Activated CD4-positive, alpha-beta T cell treated with anti-CD3 and anti-CD28 coated beads, Interleukin-2, amount 10 ng/mL, durations not matched to agents 7 days and 5 days (primary cell): Measurements from ENCODE around the gene A2M. TPM values are rescaled to one million over a fixed set of nuclear protein-coding genes. Genes with fewer than 3 reads are reported as not detected.

ENCODE experiments used
- CTCF ChIA-PET: fragments of 350-600 bp; sonication (Branson Sonifier 250); formaldehyde crosslinking; loops from one replicate; lab custom pipeline; 2021; ENCODE audit warnings: antibody characterized with exemption; lab: Charles Lee
- POLR2A ChIA-PET: fragments of 350-600 bp; sonication (Branson Sonifier 250); formaldehyde crosslinking; loops from one replicate; lab custom pipeline; 2021; ENCODE audit warnings: antibody characterized with exemption; lab: Charles Lee
- DNase-seq: peaks from one replicate; pipeline ENCODE4 v3.0.0-alpha.2; 2020
- H3K27ac Mint-ChIP-seq: one replicate; pipeline ENCODE4 v1.8.0; 2021; ENCODE audit warnings: mild to moderate bottlenecking, moderate library complexity, mixed read lengths
- H3K27me3 Mint-ChIP-seq: one replicate; pipeline ENCODE4 v1.8.0; 2021; ENCODE audit warnings: mixed read lengths
- H3K36me3 Mint-ChIP-seq: one replicate; pipeline ENCODE4 v1.8.0; 2021; ENCODE audit warnings: low read depth, mixed read lengths
- H3K4me1 Mint-ChIP-seq: one replicate; pipeline ENCODE4 v1.8.0; 2021; ENCODE audit warnings: mixed read lengths
- H3K4me3 Mint-ChIP-seq: one replicate; pipeline ENCODE4 v1.8.0; 2021; ENCODE audit warnings: mild to moderate bottlenecking, moderate library complexity, mixed read lengths
- H3K9me3 Mint-ChIP-seq: one replicate; pipeline ENCODE4 v1.8.0; 2021; ENCODE audit warnings: mixed read lengths
- total RNA-seq, 2 experiments: library from RNA; stranded (reverse); gene quantifications; one replicate each; pipeline ENCODE4 v1.2.3, GENCODE V29; 2021

Gene A2M
- total RNA-seq, 2 experiments from 2014 or later = not detected

DNA sequence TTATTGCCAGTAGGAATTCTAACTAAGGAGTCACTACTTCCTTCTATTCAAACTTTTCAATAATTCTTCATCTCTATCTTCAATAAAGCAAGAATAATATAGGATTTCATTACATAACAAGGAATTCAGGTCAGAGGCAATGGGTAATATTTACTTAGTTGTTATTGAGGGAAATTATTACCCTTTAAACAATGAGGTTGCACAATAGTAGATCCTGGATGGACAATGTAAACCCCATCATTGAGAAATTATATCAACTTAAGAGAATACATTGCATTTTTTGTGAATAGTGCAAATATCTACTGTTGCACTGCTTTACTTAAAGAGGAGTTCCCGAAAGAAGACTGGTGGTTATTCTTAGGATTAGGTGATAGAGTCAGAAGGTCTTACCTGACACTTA is 43.8 kb downstream of the A2M start:
- H3K27ac Mint-ChIP-seq = no peak overlapping the region
- ChIA-PET CTCF (interaction anchor here (0.5 kb wide), 1 partner anchor 413 kb away, joined by 3 read pairs; no protein-coding TSS in a partner anchor), POLR2A (no interaction called here)
- no peak for DNase-seq
- no peak overlapping the region for H3K4me3 Mint-ChIP-seq
- no peaks in the 10 kb centered on the region for H3K36me3 Mint-ChIP-seq
- no peaks in the 10 kb centered on the region for H3K9me3 Mint-ChIP-seq
- peaks cover 16% of the 10 kb centered on the region for H3K27me3 Mint-ChIP-seq
- H3K4me1 Mint-ChIP-seq = no peaks in the 10 kb centered on the region

GRCh38 chr12:9071518-9071917 is 44.2 kb downstream of the A2M start:
- ChIA-PET CTCF (no interaction called here), POLR2A (no interaction called here)
- peaks cover 19% of the 10 kb centered on the region for H3K27me3 Mint-ChIP-seq
- no peaks in the 10 kb centered on the region for H3K36me3 Mint-ChIP-seq
- no peaks in the 10 kb centered on the region for H3K9me3 Mint-ChIP-seq
- H3K27ac Mint-ChIP-seq = no peak overlapping the region
- H3K4me3 Mint-ChIP-seq = no peak overlapping the region
- DNase-seq = no peak
- H3K4me1 Mint-ChIP-seq = no peaks in the 10 kb centered on the region

DNA sequence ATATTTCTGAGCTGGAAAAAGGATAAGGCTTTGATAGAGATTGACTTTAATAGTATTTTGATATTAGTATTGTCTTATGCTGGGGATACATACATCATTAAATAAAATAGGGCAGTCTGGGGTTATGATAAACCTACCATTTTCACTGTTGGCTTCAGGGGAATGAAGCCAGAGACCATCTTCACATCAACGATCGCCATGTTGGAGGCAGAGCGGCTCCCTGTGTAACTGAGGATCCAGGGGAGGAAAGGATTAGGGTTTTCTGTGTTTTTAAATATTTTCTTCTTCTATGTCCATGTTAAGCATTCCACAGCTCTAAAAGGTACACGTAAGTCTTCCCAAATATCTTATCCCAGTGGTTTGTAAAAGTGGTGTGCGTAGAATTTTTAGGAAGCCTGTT is 45.4 kb downstream of the A2M start:
- Mint-ChIP-seq H3K4me3 (no peak overlapping the region), H3K36me3 (no peaks in the 10 kb centered on the region), H3K27ac (no peak overlapping the region), H3K4me1 (no peaks in the 10 kb centered on the region), H3K9me3 (no peaks in the 10 kb centered on the region), H3K27me3 (peaks cover 30% of the 10 kb centered on the region)
- DNase-seq = no peak
- POLR2A ChIA-PET = no interaction called here
- CTCF ChIA-PET = no interaction called here

- H3K27ac Mint-ChIP-seq = no peak overlapping the region
- H3K4me1 Mint-ChIP-seq = peaks cover 4% of the 10 kb centered on the region
- POLR2A ChIA-PET = no interaction called here
- no peak overlapping the region for H3K4me3 Mint-ChIP-seq
- H3K27me3 Mint-ChIP-seq = peaks cover 37% of the 10 kb centered on the region
- no peak for DNase-seq
- H3K36me3 Mint-ChIP-seq = no peaks in the 10 kb centered on the region
- CTCF ChIA-PET = no interaction called here
- no peaks in the 10 kb centered on the region for H3K9me3 Mint-ChIP-seq
Observed at GRCh38 chr12:9068600-9068999, 47.1 kb downstream of the A2M start.

DNA sequence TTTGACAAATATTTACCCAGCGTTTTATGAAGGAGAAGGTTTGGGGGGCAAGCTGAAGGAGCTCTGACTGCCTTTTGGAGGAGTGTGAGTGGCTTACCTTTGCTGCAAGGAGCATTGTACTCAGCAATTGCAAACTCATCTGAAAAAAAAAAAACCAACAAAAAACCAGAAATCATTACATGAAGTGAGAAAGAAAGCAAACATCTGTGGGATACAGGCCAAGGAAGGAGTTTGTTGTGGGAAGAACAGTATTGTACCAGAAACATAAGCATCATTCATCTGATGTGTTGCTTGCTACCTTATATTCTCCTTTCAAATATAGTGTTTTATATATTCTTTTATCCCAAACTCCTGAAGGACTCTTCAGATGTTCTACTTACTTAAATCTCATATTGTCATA is 47.6 kb downstream of the A2M start:
- peaks cover 39% of the 10 kb centered on the region for H3K27me3 Mint-ChIP-seq
- ChIA-PET CTCF (no interaction called here), POLR2A (no interaction called here)
- H3K4me1 Mint-ChIP-seq = peaks cover 5% of the 10 kb centered on the region
- no peak overlapping the region for H3K4me3 Mint-ChIP-seq
- no peak overlapping the region for H3K27ac Mint-ChIP-seq
- H3K36me3 Mint-ChIP-seq = no peaks in the 10 kb centered on the region
- no peak for DNase-seq
- H3K9me3 Mint-ChIP-seq = no peaks in the 10 kb centered on the region

DNA sequence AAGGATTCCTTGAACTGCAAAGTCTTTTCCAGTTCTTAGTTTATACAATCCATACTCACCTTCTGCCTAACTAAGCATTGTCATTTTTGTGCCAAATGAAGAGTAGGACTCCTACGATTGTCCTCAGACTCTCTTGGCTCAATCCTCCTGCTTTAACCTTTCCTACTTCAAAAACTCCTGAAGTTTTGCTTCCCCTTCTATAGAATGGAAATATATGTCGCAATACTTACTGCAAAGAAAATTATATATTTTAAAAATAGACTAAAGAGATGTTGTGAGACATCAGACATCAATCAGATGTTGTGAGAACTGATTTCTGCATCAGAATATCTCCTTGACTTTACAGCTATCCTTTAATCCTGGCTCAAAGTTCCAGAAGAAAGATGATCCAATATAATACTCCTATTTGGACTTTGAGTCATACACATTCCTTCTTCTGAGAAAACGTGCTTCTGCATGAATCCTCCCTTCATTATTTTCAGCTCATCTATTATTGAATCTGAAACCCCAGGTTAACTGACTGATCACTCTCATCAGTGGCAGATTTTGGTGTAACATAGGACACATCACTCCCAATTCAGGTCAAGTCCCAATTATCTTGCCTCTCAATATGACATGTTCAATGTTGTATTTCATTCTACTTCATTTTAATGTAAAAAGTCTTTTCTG is 48.8 kb downstream of the A2M start:
- Mint-ChIP-seq H3K9me3 (no peaks in the 10 kb centered on the region), H3K27ac (no peak overlapping the region)
- POLR2A ChIA-PET = no interaction called here

DNA sequence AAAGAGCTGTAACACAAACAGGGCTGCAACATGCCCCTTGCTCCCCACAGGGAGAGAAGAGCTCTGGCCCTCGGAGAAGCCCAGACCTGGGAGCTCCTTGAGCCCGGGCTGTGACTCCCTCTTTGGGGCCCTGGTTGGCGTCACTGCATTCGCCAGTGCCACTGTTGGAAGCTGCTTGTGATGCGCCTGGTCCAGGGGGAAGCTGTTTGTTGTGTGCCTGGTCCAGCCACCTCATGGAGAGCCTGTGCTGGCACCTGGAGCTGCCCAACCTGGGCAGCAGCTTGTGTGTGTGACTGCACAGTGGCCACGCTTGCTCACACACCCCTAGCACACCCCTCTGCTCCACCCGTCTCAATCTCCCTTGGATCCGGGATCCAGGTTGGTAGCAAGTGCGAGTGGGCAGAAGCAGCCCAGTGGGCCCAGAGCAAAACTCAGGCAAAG is 49.5 kb downstream of the A2M start:
- no peaks in the 10 kb centered on the region for H3K36me3 Mint-ChIP-seq
- no peak overlapping the region for H3K27ac Mint-ChIP-seq
- H3K4me3 Mint-ChIP-seq = peak overlapping the region; percentile 12
- POLR2A ChIA-PET = no interaction called here
- peaks cover 35% of the 10 kb centered on the region for H3K27me3 Mint-ChIP-seq
- CTCF ChIA-PET = no interaction called here
- peaks cover 5% of the 10 kb centered on the region for H3K4me1 Mint-ChIP-seq
- DNase-seq = no peak
- H3K9me3 Mint-ChIP-seq = no peaks in the 10 kb centered on the region

More for the DNA sequence above, 48.8 kb downstream of the A2M start:
- CTCF ChIA-PET = no interaction called here
- Mint-ChIP-seq H3K27me3 (peaks cover 39% of the 10 kb centered on the region), H3K4me1 (peaks cover 5% of the 10 kb centered on the region), H3K4me3 (no peak overlapping the region), H3K36me3 (no peaks in the 10 kb centered on the region)
- no peak for DNase-seq

GRCh38 chr12:9065607-9065856 is 50.2 kb downstream of the A2M start:
- POLR2A ChIA-PET = no interaction called here

GRCh38 chr12:9064815-9065606 is 50.7 kb downstream of the A2M start:
- Mint-ChIP-seq H3K4me3 (peak overlapping the region; percentile 62), H3K27me3 (peaks cover 35% of the 10 kb centered on the region), H3K36me3 (no peaks in the 10 kb centered on the region), H3K9me3 (no peaks in the 10 kb centered on the region), H3K4me1 (peaks cover 5% of the 10 kb centered on the region), H3K27ac (peak overlapping the region; percentile 54)
- DNase-seq = no peak
- ChIA-PET CTCF (interaction anchor here (1.4 kb wide), 1 partner anchor 15 kb away, joined by 7 read pairs; no protein-coding TSS in a partner anchor), POLR2A (no interaction called here)

More at GRCh38 chr12:9065607-9065856, 50.2 kb downstream of the A2M start:
- Mint-ChIP-seq H3K4me1 (peaks cover 5% of the 10 kb centered on the region), H3K27ac (no peak overlapping the region), H3K27me3 (peaks cover 35% of the 10 kb centered on the region), H3K36me3 (no peaks in the 10 kb centered on the region), H3K9me3 (no peaks in the 10 kb centered on the region), H3K4me3 (no peak overlapping the region)
- DNase-seq = no peak
- CTCF ChIA-PET = no interaction called here

GRCh38 chr12:9064201-9064814 is 51.4 kb downstream of the A2M start:
- Mint-ChIP-seq H3K27me3 (peaks cover 35% of the 10 kb centered on the region), H3K9me3 (no peaks in the 10 kb centered on the region), H3K4me3 (peak overlapping the region; percentile 62), H3K36me3 (no peaks in the 10 kb centered on the region), H3K4me1 (peaks cover 5% of the 10 kb centered on the region), H3K27ac (no peak overlapping the region)
- ChIA-PET POLR2A (interaction anchor here (0.6 kb wide), 1 partner anchor 366 kb away, joined by 4 read pairs; no protein-coding TSS in a partner anchor), CTCF (interaction anchor here (1.4 kb wide), 1 partner anchor 15 kb away, joined by 7 read pairs; no protein-coding TSS in a partner anchor)
- peak; percentile 57 for DNase-seq

DNA sequence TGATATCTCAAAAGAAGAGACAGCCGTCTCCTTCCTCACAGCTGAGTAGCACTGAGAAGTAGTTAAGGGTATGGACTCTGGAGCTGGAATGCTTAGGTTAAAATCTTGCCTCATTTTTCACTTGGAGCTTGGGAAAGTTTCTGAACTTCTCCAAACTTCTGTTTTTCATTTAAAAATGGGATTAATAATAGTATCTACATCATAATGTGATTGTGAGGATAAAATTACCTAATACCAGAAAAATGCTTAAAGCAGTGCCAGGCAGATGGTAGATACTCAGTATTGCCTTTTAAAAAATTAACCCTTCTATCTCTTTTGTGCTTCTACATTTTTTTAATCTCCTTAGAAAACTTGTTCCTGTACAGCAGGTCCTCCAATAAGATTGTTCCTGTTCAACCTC is 63.1 kb downstream of the A2M start:
- peaks cover 8% of the 10 kb centered on the region for H3K4me1 Mint-ChIP-seq
- CTCF ChIA-PET = no interaction called here
- no peak for DNase-seq

DNA sequence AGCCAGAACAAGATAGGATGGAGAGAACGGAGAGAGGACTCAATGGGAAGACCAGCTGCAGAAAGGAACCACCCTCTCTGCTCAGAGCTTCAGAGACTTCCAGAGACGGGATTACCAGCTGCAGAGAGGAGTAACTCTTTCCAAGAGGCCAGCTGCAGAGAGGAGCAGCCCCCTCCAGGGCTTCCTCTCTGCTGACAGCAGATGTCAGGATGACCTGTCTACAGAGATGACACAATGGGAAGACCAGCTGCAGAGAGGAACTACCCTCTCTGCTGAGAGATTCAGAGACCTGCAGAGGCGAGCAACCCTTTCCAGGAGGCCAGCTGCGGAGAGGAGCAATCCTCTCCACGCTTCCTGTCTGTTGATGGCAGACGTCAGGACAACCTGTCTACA is 64.6 kb downstream of the A2M start:
- Mint-ChIP-seq H3K36me3 (no peaks in the 10 kb centered on the region), H3K27ac (no peak overlapping the region), H3K9me3 (no peaks in the 10 kb centered on the region), H3K4me3 (no peak overlapping the region), H3K27me3 (peaks cover 2% of the 10 kb centered on the region), H3K4me1 (peaks cover 13% of the 10 kb centered on the region)
- CTCF ChIA-PET = interaction anchor here (0.9 to 1.1 kb wide), 2 partner anchors 9 to 506 kb away, joined by 3 to 4 read pairs; no protein-coding TSS in a partner anchor
- POLR2A ChIA-PET = no interaction called here
- DNase-seq = no peak

More for the DNA sequence above, 63.1 kb downstream of the A2M start:
- H3K27ac Mint-ChIP-seq = no peak overlapping the region
- POLR2A ChIA-PET = no interaction called here
- no peaks in the 10 kb centered on the region for H3K36me3 Mint-ChIP-seq
- no peak overlapping the region for H3K4me3 Mint-ChIP-seq
- H3K9me3 Mint-ChIP-seq = no peaks in the 10 kb centered on the region
- H3K27me3 Mint-ChIP-seq = peaks cover 2% of the 10 kb centered on the region
